Upper lobe of right lung (tissue), 1 donor: ENCODE data around the gene PLXNA4. TPM values are rescaled to one million over a fixed set of nuclear protein-coding genes. Genes with fewer than 3 reads are reported as not detected.
A peak's percentile ranks its signal among the peaks of the same experiment; 100 is the strongest.

Experiments used
- ATAC-seq: fragments of 200-7000 bp; cut with Tn5 transposase; one replicate; pipeline ENCODE4 v1.9.1; 2020; ENCODE audit warnings: mild to moderate bottlenecking, moderate library complexity
- DNase-seq: peaks from one replicate; pipeline ENCODE4 v3.0.0-alpha.2; 2020
- H3K27ac ChIP-seq: fragments of 200-600 bp; one replicate; pipeline ENCODE4 v1.8.0; 2022
- H3K27me3 ChIP-seq: fragments of 200-600 bp; one replicate; pipeline ENCODE4 v1.8.0; 2022; ENCODE audit warnings: mild to moderate bottlenecking
- H3K36me3 ChIP-seq: fragments of 200-600 bp; one replicate; pipeline ENCODE4 v1.8.0; 2022
- H3K4me1 ChIP-seq: fragments of 200-600 bp; one replicate; pipeline ENCODE4 v1.8.0; 2022
- H3K4me3 ChIP-seq: fragments of 200-600 bp; one replicate; pipeline ENCODE4 v1.8.0; 2022; ENCODE audit warnings: mild to moderate bottlenecking
- H3K9me3 ChIP-seq: fragments of 200-600 bp; one replicate; pipeline ENCODE4 v1.8.0; 2022
- CTCF ChIP-seq: fragments of 200-600 bp; IDR thresholded peaks from one replicate; pipeline ENCODE4 v1.8.0; 2022; ENCODE audit warnings: antibody characterized with exemption
- intact Hi-C: fragments of 100-400 bp; cut with DNase I; formaldehyde crosslinking; loops from one replicate; pipeline ENCODE4 v1.11.0; 2022
- total RNA-seq: library from RNA; stranded (reverse); fragmentation: NEBNext Ultra II Directional; extraction: Animal tissue kit (Norgen Biotek cat#: 25700); gene quantifications from one replicate; pipeline ENCODE4 v1.2.1, GENCODE V29; 2021
- donor health status: DM: no; HTN: yes; CAD: no; lungs with severe emphysema.

Gene PLXNA4
- total RNA-seq, 1 donor from 2014 or later, result 7.2 TPM

- no peaks in the 10 kb centered on the region for H3K36me3 ChIP-seq
- H3K9me3 ChIP-seq, result no peaks in the 10 kb centered on the region
- DNase-seq, result no peak
- no peak overlapping the region for H3K27ac ChIP-seq
- ATAC-seq, result no peak
- no peak for TF ChIP-seq CTCF
- intact Hi-C loops, result no loop called here
- H3K4me3 ChIP-seq, result no peak overlapping the region
- H3K4me1 ChIP-seq, result no peaks in the 10 kb centered on the region
- no peaks in the 10 kb centered on the region for H3K27me3 ChIP-seq
These were observed 71.4 kb downstream of the PLXNA4 start for GRCh38 chr7:132504852-132505251.

GRCh38 chr7:132504071-132504470, 72.2 kb downstream of the PLXNA4 start:
- no peaks in the 10 kb centered on the region for H3K27me3 ChIP-seq
- no peaks in the 10 kb centered on the region for H3K36me3 ChIP-seq
- DNase-seq, result no peak
- no peak overlapping the region for H3K4me3 ChIP-seq
- no peaks in the 10 kb centered on the region for H3K9me3 ChIP-seq
- TF ChIP-seq CTCF, result no peak
- H3K4me1 ChIP-seq, result no peaks in the 10 kb centered on the region
- intact Hi-C loops, result no loop called here
- no peak overlapping the region for H3K27ac ChIP-seq
- no peak for ATAC-seq

- Histone ChIP-seq H3K27ac (no peak overlapping the region), H3K4me1 (no peaks in the 10 kb centered on the region), H3K27me3 (no peaks in the 10 kb centered on the region), H3K36me3 (no peaks in the 10 kb centered on the region), H3K4me3 (no peak overlapping the region), H3K9me3 (no peaks in the 10 kb centered on the region)
- intact Hi-C loops, result no loop called here
- TF ChIP-seq CTCF, result no peak
- DNase-seq, result no peak
- no peak for ATAC-seq
These were observed 72.9 kb downstream of the PLXNA4 start for GRCh38 chr7:132503415-132503814.

GRCh38 chr7:132501956-132502355, 74.3 kb downstream of the PLXNA4 start:
- H3K36me3 ChIP-seq, result no peaks in the 10 kb centered on the region
- H3K27ac ChIP-seq, result no peak overlapping the region
- ATAC-seq (no peak), DNase-seq (no peak)
- no peaks in the 10 kb centered on the region for H3K27me3 ChIP-seq
- intact Hi-C loops, result no loop called here
- no peaks in the 10 kb centered on the region for H3K9me3 ChIP-seq
- no peaks in the 10 kb centered on the region for H3K4me1 ChIP-seq
- TF ChIP-seq CTCF, result no peak
- H3K4me3 ChIP-seq, result no peak overlapping the region

- Histone ChIP-seq H3K27ac (no peak overlapping the region), H3K9me3 (no peaks in the 10 kb centered on the region), H3K27me3 (no peaks in the 10 kb centered on the region), H3K4me1 (no peaks in the 10 kb centered on the region), H3K36me3 (no peaks in the 10 kb centered on the region), H3K4me3 (no peak overlapping the region)
- ATAC-seq (peak; percentile 42), DNase-seq (no peak)
- intact Hi-C loops, result no loop called here
- TF ChIP-seq CTCF, result peak; percentile 38
These were observed 75.4 kb downstream of the PLXNA4 start for GRCh38 chr7:132500727-132501440.

GRCh38 chr7:132499487-132499886, 76.8 kb downstream of the PLXNA4 start:
- Histone ChIP-seq H3K36me3 (no peaks in the 10 kb centered on the region), H3K4me1 (no peaks in the 10 kb centered on the region), H3K4me3 (no peak overlapping the region), H3K9me3 (no peaks in the 10 kb centered on the region), H3K27me3 (no peaks in the 10 kb centered on the region), H3K27ac (no peak overlapping the region)
- intact Hi-C loops, result no loop called here
- no peak for DNase-seq
- TF ChIP-seq CTCF, result no peak
- no peak for ATAC-seq
